Measurements from ENCODE around the gene GDPGP1. TPM values are rescaled to one million over a fixed set of nuclear protein-coding genes. Genes with fewer than 3 reads are reported as not detected.
A peak's percentile ranks its signal among the peaks of the same experiment; 100 is the strongest.
"Not testable (repeated sequence)": the region's sequence is repeated elsewhere in the genome, so short reads cannot be mapped to it uniquely, and the experiment has no call there.

GDPGP1 gene
- total and polyA plus RNA-seq, 2 donors, result 2.5 to 5.0 TPM

DNA sequence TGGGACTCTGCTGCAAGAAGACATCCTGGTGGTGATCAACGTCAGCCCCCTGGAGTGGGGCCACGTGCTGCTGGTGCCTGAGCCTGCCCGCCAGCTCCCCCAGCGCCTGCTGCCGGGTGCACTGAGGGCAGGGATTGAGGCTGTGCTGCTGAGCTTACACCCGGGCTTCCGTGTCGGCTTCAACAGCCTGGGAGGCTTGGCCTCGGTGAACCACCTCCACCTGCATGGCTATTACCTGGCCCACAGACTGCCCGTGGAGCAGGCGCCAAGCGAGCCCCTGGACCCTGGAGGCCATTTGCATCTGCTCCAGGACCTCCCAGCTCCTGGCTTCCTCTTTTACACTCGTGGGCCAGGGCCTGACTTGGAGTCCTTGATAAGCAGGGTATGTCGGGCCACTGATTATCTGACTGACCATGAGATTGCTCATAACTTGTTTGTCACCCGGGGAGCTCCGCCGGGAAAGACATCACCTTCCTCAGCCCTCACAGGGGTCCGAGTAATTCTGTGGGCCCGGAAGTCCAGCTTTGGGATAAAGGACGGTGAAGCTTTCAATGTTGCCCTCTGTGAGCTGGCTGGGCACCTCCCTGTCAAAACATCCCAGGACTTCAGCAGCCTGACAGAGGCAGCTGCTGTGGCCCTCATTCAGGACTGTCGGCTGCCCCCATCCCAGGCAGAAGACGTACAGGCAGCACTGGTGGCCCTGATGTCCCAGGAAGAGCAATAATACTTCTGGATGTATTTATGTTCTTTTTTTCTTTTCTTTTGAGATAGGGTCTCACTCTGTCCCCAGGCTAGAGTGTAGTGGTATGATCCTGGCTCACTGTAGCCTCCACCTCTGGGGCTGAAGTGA lies 7.6 kb downstream of the GDPGP1 start:
- H3K4me1 ChIP-seq (ENCODE audit: control insufficient read depth in 2 of 2, insufficient read depth in 2 of 2, low read length in 2 of 2), result no peaks in the 10 kb centered on the region
- no peaks in the 10 kb centered on the region for H3K27me3 ChIP-seq (ENCODE audit: control insufficient read depth in 2 of 2, insufficient read depth in 1 of 2, low read length in 1 of 2)
- H3K36me3 ChIP-seq (ENCODE audit: control insufficient read depth in 2 of 2, insufficient read depth in 2 of 2, low read length in 1 of 2), result peaks cover 16 to 25% of the 10 kb centered on the region in 2 donors
- no peak overlapping the region for H3K27ac ChIP-seq (ENCODE audit: low read depth in 1 of 2, low read length in 1 of 2)
- no peaks in the 10 kb centered on the region for H3K9me3 ChIP-seq (ENCODE audit: control insufficient read depth in 2 of 2, insufficient read depth in 1 of 2, low read length in 1 of 2)
- H3K4me3 ChIP-seq (ENCODE audit: low read length in 2 of 2), result no peak overlapping the region
- no peak for DNase-seq (ENCODE audit: low read depth in 6 of 9, low spot score in 9 of 9)
- WGBS, result 96% methylated on average over 22 of the region's 22 CpGs

DNA sequence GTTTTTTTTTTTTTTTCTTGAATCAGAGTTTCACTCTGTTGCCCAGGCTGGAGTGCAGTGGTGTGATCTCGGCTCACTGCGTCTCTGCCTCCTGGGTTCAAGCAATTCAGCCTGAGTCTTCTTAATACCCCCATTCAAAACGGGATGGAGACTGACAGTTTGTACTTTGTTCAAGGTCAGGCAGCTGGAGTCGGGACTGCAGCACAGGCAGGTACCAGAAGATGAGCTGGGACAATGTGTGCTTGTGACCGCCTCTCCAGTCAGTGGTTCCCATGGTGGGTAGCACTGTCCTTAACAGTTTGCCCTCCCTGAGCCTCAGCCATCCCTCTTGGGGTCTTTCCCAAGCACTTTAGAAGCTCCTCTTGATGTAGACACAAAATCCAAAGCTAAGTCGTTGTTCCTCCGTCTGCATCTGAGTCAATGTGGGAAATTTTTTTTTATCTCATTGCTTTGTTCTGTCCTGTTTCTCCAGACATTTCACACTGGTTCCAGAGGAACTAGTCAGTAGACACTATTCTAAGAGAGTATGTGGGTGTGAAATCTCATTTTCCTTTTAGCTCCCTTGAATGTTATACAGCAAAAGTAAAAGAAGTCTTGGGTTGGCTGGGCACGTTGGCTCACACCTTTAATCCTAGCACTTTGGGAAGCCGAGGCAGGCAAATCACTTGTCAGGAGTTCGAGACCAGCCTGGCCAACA lies 10.1 kb downstream of the GDPGP1 start:
- Histone ChIP-seq H3K4me3 (ENCODE audit: low read length in 2 of 2) (no peak overlapping the region), H3K27me3 (ENCODE audit: control insufficient read depth in 2 of 2, insufficient read depth in 1 of 2, low read length in 1 of 2) (no peaks in the 10 kb centered on the region)
- WGBS, result 96% methylated on average over 10 of the region's 10 CpGs

GRCh38 chr15:90248789-90249202 lies 14.8 kb downstream of the GDPGP1 start:
- Histone ChIP-seq H3K27ac (ENCODE audit: low read depth in 1 of 2, low read length in 1 of 2) (no peak overlapping the region), H3K4me3 (ENCODE audit: low read length in 2 of 2) (no peak overlapping the region), H3K4me1 (ENCODE audit: control insufficient read depth in 2 of 2, insufficient read depth in 2 of 2, low read length in 2 of 2) (peaks cover 3 to 14% of the 10 kb centered on the region in 2 donors), H3K36me3 (ENCODE audit: control insufficient read depth in 2 of 2, insufficient read depth in 2 of 2, low read length in 1 of 2) (no peaks in the 10 kb centered on the region), H3K27me3 (ENCODE audit: control insufficient read depth in 2 of 2, insufficient read depth in 1 of 2, low read length in 1 of 2) (peaks cover 0 to 6% of the 10 kb centered on the region in 2 donors), H3K9me3 (ENCODE audit: control insufficient read depth in 2 of 2, insufficient read depth in 1 of 2, low read length in 1 of 2) (no peaks in the 10 kb centered on the region)
- no peak for DNase-seq (ENCODE audit: low read depth in 6 of 9, low spot score in 9 of 9)
- WGBS, result 89% methylated on average over 6 of the region's 6 CpGs

More for the DNA sequence above, 10.1 kb downstream of the GDPGP1 start:
- Histone ChIP-seq H3K27ac (ENCODE audit: low read depth in 1 of 2, low read length in 1 of 2) (no peak overlapping the region), H3K36me3 (ENCODE audit: control insufficient read depth in 2 of 2, insufficient read depth in 2 of 2, low read length in 1 of 2) (peaks cover 7 to 18% of the 10 kb centered on the region in 2 donors), H3K4me1 (ENCODE audit: control insufficient read depth in 2 of 2, insufficient read depth in 2 of 2, low read length in 2 of 2) (peaks cover 0 to 3% of the 10 kb centered on the region in 2 donors), H3K9me3 (ENCODE audit: control insufficient read depth in 2 of 2, insufficient read depth in 1 of 2, low read length in 1 of 2) (no peaks in the 10 kb centered on the region)
- DNase-seq (ENCODE audit: low read depth in 6 of 9, low spot score in 9 of 9), result no peak

DNA sequence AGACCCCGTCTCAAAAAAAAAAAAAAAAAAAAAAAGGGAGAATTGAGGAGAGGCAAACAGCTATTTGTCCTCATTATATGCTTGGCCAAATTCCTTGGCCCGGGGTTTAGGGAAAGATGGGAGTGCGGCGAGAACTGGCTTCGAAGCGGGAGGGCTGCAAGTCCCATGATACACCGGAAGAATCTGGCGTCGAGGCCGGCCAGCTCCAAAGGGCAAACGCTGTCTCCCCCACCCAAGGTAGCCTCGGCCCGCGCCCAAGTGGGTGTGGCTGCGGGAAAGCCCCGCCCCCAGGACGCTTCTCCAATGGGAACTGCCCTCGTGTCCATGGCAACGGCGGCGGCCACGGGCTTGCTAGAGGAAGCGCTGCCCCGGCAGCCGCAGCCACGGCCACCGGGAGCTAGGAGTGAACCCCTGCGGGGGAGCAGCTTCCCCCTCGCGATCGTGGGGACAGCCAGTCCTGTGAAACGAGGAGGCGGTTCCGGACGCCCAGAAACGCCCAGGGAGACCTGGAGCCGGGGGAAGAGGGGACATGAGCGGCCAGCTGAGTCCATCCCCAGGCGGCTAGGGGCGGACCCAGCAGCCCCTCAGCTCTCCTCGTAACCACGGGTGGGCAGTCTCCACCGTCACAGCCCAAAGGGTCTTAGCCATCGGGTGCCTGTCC lies 15.3 kb downstream of the GDPGP1 start, which contains the start of gene TTLL13:
Gene TTLL13 (plus strand): TSS at position 354 of the 661 bp plus-strand sequence. CDS start 1,075 bp downstream, outside the sequence.
- no peak within 1 kb of the TSS for H3K27ac ChIP-seq (ENCODE audit: low read depth in 1 of 2, low read length in 1 of 2)
- H3K4me3 ChIP-seq (ENCODE audit: low read length in 2 of 2), result peak within 1 kb of the TSS; percentile 34 to 44
- H3K36me3 ChIP-seq (ENCODE audit: control insufficient read depth in 2 of 2, insufficient read depth in 2 of 2, low read length in 1 of 2), result no peaks in the 10 kb centered on the region
- peaks cover 3 to 14% of the 10 kb centered on the region in 2 donors for H3K4me1 ChIP-seq (ENCODE audit: control insufficient read depth in 2 of 2, insufficient read depth in 2 of 2, low read length in 2 of 2)
- 6% methylated on average over 44 of the region's 44 CpGs for WGBS
- DNase-seq (ENCODE audit: low read depth in 6 of 9, low spot score in 9 of 9), result peak in 4 of 9 donors; percentile 44 to 68 (median 51)
- H3K9me3 ChIP-seq (ENCODE audit: control insufficient read depth in 2 of 2, insufficient read depth in 1 of 2, low read length in 1 of 2), result no peaks in the 10 kb centered on the region
- H3K27me3 ChIP-seq (ENCODE audit: control insufficient read depth in 2 of 2, insufficient read depth in 1 of 2, low read length in 1 of 2), result peaks cover 0 to 6% of the 10 kb centered on the region in 2 donors

DNA sequence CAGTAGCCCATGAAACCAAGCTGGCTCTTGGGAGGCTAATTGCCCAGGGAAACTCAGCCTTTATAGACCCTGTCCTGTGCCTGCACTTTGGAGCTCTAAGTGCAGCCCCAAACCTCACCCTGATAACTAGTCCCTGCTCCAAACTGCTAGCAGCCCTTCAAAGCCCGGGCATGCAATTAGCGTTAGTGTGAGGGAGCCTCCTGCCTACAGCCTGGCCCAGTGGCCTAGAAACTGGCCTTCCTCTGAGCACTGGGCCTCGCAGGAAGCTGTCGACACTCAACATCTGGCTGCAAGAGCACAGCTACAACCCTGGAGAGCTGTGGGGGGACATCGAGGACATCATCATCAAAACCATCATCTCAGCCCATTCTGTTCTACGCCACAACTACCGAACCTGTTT lies 23.8 kb downstream of the GDPGP1 start:
- no peaks in the 10 kb centered on the region for H3K27me3 ChIP-seq (ENCODE audit: control insufficient read depth in 2 of 2, insufficient read depth in 1 of 2, low read length in 1 of 2)
- no peaks in the 10 kb centered on the region for H3K36me3 ChIP-seq (ENCODE audit: control insufficient read depth in 2 of 2, insufficient read depth in 2 of 2, low read length in 1 of 2)
- H3K4me1 ChIP-seq (ENCODE audit: control insufficient read depth in 2 of 2, insufficient read depth in 2 of 2, low read length in 2 of 2), result no peaks in the 10 kb centered on the region
- 98% methylated on average over 7 of the region's 7 CpGs for WGBS
- no peak overlapping the region for H3K27ac ChIP-seq (ENCODE audit: low read depth in 1 of 2, low read length in 1 of 2)
- no peak for DNase-seq (ENCODE audit: low read depth in 6 of 9, low spot score in 9 of 9)
- H3K9me3 ChIP-seq (ENCODE audit: control insufficient read depth in 2 of 2, insufficient read depth in 1 of 2, low read length in 1 of 2), result no peaks in the 10 kb centered on the region
- H3K4me3 ChIP-seq (ENCODE audit: low read length in 2 of 2), result no peak overlapping the region

DNA sequence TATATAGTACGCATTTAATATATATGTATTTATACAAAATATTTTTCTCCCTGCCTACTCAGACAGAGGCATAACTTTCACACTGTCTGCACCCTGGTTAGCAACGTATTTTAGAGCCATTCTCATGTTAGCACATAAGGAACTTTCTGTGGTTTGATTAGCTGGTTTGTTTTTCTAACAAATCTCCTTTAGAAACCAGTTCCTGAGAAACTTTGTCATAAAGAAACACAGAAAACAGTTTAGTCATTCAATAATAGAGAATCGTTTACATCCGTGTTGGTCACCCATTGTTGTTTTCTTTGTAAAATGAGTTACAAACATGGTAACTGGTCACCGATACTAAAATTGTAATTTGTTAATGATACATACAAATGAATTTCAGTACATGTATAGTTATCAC lies 25.5 kb downstream of the GDPGP1 start:
- no peak for DNase-seq (ENCODE audit: low read depth in 6 of 9, low spot score in 9 of 9)
- H3K9me3 ChIP-seq (ENCODE audit: control insufficient read depth in 2 of 2, insufficient read depth in 1 of 2, low read length in 1 of 2), result no peaks in the 10 kb centered on the region
- WGBS, result 95% methylated on average over 5 of the region's 5 CpGs
- no peaks in the 10 kb centered on the region for H3K27me3 ChIP-seq (ENCODE audit: control insufficient read depth in 2 of 2, insufficient read depth in 1 of 2, low read length in 1 of 2)
- no peak overlapping the region for H3K27ac ChIP-seq (ENCODE audit: low read depth in 1 of 2, low read length in 1 of 2)
- no peaks in the 10 kb centered on the region for H3K36me3 ChIP-seq (ENCODE audit: control insufficient read depth in 2 of 2, insufficient read depth in 2 of 2, low read length in 1 of 2)
- no peak overlapping the region for H3K4me3 ChIP-seq (ENCODE audit: low read length in 2 of 2)
- peaks cover 2 to 3% of the 10 kb centered on the region in 2 donors for H3K4me1 ChIP-seq (ENCODE audit: control insufficient read depth in 2 of 2, insufficient read depth in 2 of 2, low read length in 2 of 2)

DNA sequence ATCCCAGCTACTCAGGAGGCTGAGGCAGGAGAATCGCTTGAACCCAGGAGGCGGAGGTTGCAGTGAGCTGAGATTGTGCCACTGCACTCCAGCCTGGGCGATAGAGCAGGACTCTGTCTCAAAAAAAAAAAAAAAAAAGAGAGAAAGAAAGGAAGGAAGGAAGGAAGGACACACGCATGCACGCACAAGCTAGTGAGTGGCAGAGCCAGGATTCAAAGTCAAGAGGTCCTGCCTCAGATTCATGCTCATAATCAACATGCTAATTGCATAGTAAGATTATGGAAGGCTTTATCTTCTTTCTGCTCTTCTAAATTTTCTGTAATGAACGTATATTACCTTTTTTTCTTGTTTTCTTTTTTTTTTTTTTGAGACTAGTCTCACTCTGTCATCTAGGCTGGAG lies 26.7 kb downstream of the GDPGP1 start:
- H3K9me3 ChIP-seq (ENCODE audit: control insufficient read depth in 2 of 2, insufficient read depth in 1 of 2, low read length in 1 of 2); H3K36me3 ChIP-seq (ENCODE audit: control insufficient read depth in 2 of 2, insufficient read depth in 2 of 2, low read length in 1 of 2); H3K27me3 ChIP-seq (ENCODE audit: control insufficient read depth in 2 of 2, insufficient read depth in 1 of 2, low read length in 1 of 2); H3K4me3 ChIP-seq (ENCODE audit: low read length in 2 of 2); H3K27ac ChIP-seq (ENCODE audit: low read depth in 1 of 2, low read length in 1 of 2); DNase-seq (ENCODE audit: low read depth in 6 of 9, low spot score in 9 of 9); H3K4me1 ChIP-seq (ENCODE audit: control insufficient read depth in 2 of 2, insufficient read depth in 2 of 2, low read length in 2 of 2): not testable (repeated sequence)
- 92% methylated on average over 6 of the region's 6 CpGs for WGBS

- no peak overlapping the region for H3K4me3 ChIP-seq (ENCODE audit: low read length in 2 of 2)
- no peak overlapping the region for H3K27ac ChIP-seq (ENCODE audit: low read depth in 1 of 2, low read length in 1 of 2)
- H3K4me1 ChIP-seq (ENCODE audit: control insufficient read depth in 2 of 2, insufficient read depth in 2 of 2, low read length in 2 of 2), result peaks cover 11 to 13% of the 10 kb centered on the region in 2 donors
- DNase-seq (ENCODE audit: low read depth in 6 of 9, low spot score in 9 of 9), result no peak
- no peaks in the 10 kb centered on the region for H3K27me3 ChIP-seq (ENCODE audit: control insufficient read depth in 2 of 2, insufficient read depth in 1 of 2, low read length in 1 of 2)
- no peaks in the 10 kb centered on the region for H3K9me3 ChIP-seq (ENCODE audit: control insufficient read depth in 2 of 2, insufficient read depth in 1 of 2, low read length in 1 of 2)
- 99% methylated on average over 5 of the region's 5 CpGs for WGBS
- no peaks in the 10 kb centered on the region for H3K36me3 ChIP-seq (ENCODE audit: control insufficient read depth in 2 of 2, insufficient read depth in 2 of 2, low read length in 1 of 2)
Measured at GRCh38 chr15:90261811-90262210, 27.8 kb downstream of the GDPGP1 start.

DNA sequence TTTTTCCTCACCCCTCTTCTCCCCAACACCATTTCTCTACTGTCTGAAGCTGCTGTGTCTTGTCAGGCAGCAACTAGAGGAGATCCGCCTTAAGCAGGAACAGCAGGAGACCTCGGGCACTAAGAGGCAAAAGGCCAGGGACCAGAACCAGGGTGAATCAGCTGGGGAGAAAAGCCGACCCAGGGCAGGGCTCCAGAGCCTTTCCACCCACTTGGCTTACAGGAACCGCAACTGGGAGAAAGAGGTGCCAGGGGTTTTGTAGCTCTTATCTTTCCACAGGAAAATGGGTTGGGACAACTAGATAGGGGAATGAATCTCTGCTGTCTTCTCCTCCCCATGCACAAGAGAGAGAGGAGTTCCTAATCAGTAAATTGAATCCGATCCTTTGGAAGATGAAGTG lies 28.4 kb downstream of the GDPGP1 start:
- Histone ChIP-seq H3K4me3 (ENCODE audit: low read length in 2 of 2) (no peak overlapping the region), H3K4me1 (ENCODE audit: control insufficient read depth in 2 of 2, insufficient read depth in 2 of 2, low read length in 2 of 2) (peaks cover 17 to 19% of the 10 kb centered on the region in 2 donors), H3K9me3 (ENCODE audit: control insufficient read depth in 2 of 2, insufficient read depth in 1 of 2, low read length in 1 of 2) (no peaks in the 10 kb centered on the region), H3K36me3 (ENCODE audit: control insufficient read depth in 2 of 2, insufficient read depth in 2 of 2, low read length in 1 of 2) (peaks cover 0 to 3% of the 10 kb centered on the region in 2 donors), H3K27ac (ENCODE audit: low read depth in 1 of 2, low read length in 1 of 2) (no peak overlapping the region), H3K27me3 (ENCODE audit: control insufficient read depth in 2 of 2, insufficient read depth in 1 of 2, low read length in 1 of 2) (no peaks in the 10 kb centered on the region)
- DNase-seq (ENCODE audit: low read depth in 6 of 9, low spot score in 9 of 9), result no peak
- WGBS, result 96% methylated on average over 5 of the region's 5 CpGs

Measured in thymus (tissue), 11 donors.